Measurements from ENCODE around the gene SLC34A3.

SLC34A3 gene

DNA sequence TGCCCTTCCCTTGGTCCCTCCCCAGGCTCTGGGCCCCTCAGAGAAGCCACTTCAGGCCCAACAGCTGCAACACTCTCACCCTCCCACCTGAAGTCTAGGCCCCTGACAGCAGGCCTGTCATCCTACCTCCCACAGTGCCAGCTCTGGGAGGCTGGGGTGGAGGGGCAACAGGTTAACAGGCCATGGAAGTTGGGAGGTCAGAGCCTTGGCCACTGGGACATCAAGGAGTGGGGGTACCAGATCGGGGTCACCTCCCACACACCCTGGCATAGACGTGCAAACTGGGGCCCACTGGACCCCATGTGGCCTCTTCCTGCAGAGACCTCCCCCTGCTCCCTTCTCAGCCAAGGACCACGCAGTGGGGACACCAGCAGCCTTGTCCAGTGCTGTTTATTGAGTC, 39.5 kb upstream of the SLC34A3 start:
- H3K4me3 ChIP-seq (ENCODE audit: low read length): no peak overlapping the region
- TF ChIP-seq ZNF274 (IDR thresholded peaks at IDR 0.05; ENCODE audit: low read depth, low read length): no peak

DNA sequence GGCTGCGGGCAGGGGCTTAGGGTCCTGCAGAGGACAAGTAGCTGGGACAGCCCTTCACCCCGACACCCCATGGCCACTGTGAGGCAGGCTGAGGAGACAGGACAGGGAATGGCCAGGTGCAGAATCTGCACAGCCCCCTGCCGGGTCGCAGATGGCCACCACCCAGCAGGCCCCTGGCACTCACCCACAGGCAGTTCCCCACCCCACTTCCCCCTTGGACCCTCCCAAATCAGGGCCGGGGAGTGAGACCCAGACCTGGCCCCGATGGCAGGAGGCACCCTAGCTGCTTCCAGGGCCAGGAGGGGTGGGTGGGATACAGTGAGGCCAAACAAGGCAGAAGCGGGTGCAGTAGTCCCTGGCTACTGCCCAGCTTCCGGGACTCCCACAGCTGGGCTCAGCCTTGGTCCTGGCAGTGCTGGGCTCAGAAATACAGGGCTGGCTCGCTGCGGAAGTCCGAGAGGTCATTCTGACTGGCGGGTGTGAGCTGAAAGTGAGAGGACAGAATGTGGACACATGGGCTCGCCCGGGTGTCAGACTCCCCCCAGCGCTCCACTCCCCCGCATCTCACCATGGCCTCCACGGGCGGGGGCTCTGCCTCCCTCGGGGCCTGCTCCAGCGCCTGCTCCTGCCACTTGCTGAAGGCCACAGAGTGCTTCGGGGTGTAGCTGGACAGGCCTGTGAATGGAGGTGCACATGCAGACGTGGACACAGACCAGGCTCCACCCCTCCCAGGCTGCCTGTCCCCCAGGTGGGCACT, 38.8 kb upstream of the SLC34A3 start:
- TF ChIP-seq ZNF274 (IDR thresholded peaks at IDR 0.05; ENCODE audit: low read depth, low read length): no peak
- H3K4me3 ChIP-seq (ENCODE audit: low read length): no peak overlapping the region

DNA sequence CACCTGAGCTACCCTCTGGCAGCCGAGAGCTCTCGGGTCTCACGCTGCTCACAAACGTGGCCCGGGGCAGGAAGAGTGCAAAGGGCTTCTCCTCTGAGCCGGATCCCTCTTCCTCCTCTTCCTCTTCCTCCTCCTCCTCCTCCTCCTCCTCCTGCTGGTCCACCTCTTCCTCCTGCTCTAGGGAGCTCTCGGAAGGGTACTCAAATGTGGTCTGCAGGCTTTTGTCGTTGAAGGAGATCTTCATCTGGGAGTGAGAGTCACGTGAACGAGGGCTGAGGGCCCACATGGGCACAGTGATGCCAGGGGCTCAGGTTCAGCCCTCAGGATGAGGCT, 38.3 kb upstream of the SLC34A3 start:
- TF ChIP-seq ZNF274 (IDR thresholded peaks at IDR 0.05; ENCODE audit: low read depth, low read length): no peak
- H3K4me3 ChIP-seq (ENCODE audit: low read length): no peak overlapping the region

DNA sequence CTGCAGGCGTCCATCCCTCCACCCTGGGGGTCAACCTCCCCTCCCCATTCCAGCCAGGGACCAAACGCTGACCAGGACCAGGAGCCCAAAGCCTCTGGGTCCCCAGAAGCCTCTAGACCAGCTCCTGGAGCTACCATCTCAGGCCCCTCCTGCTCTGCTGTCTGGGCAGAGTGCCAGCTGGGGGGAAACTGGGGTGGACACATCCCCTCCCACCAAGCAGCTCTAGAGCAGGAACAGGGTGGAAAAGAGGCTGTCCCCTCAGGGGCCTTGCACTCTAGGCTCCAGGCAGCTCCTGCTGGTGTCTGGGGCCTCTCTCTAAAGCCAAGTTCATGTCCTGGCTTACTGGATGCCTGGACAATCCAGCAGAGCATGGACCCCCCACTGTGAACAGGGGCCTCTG, 37.8 kb upstream of the SLC34A3 start:
- no peak for TF ChIP-seq ZNF274 (IDR thresholded peaks at IDR 0.05; ENCODE audit: low read depth, low read length)
- H3K4me3 ChIP-seq (ENCODE audit: low read length): no peak overlapping the region

DNA sequence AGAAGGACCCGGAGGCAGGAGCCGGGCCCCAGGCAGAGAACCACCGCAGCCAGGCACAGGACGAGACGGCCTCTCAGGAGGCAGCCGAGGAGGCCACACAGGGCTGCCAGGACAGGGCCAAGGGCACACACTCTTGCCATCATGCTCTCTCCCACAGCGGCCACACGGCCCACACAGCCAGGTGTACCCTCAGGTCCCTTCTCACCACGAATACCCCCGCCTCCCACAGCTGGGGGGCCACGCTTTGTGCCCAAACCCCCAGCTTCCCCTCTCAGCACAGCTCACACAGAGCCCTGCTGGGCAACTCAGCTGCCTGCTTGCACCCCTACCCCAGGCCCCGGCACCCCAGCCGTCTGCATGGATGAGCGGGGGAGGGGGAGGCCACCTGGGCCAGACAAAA, 36.9 kb upstream of the SLC34A3 start:
- no peak for TF ChIP-seq ZNF274 (IDR thresholded peaks at IDR 0.05; ENCODE audit: low read depth, low read length)
- no peak overlapping the region for H3K4me3 ChIP-seq (ENCODE audit: low read length)

DNA sequence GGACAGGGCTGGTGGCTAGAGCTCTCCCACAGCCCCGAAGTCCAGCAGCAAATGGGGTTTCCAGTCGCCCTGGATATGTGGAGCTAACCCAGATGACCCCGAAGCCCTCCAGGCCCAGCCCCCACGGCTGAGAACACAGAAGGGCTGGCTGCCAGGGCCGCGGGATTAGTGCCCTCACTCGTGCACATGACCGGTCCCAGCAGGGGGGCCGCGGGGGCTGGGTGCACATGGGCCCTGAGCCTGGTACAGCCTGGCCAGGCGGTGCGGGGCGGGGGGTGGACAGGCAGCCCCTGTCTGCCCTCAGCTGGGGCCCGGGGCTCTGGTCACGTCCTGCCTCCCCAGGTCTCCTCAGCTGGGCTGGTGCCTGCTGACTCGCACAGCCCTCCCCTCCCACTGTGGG, 36.3 kb upstream of the SLC34A3 start:
- TF ChIP-seq ZNF274 (IDR thresholded peaks at IDR 0.05; ENCODE audit: low read depth, low read length): no peak

DNA sequence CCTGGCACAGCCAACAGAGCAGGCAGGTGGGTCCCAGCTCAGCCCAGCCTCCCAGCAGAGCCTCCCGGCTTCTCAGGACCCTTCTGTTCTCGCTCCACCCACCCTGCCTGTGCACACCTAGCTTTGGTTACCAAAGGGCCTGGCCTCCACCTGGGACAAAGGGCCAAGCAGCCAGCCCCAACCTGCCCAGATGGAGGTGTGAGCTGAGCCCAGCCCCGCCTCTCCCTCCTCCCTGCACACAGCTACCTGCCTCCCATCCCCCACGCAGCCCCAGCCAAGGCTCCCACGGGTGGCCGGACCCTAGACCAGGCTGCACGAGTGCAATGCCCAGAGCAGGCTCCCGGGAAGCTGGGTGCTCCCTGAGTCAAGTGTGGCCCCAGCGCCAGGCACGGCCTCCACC, 35.8 kb upstream of the SLC34A3 start:
- no peak overlapping the region for H3K4me3 ChIP-seq (ENCODE audit: low read length)

More for the DNA sequence above, 36.3 kb upstream of the SLC34A3 start:
- no peak overlapping the region for H3K4me3 ChIP-seq (ENCODE audit: low read length)

DNA sequence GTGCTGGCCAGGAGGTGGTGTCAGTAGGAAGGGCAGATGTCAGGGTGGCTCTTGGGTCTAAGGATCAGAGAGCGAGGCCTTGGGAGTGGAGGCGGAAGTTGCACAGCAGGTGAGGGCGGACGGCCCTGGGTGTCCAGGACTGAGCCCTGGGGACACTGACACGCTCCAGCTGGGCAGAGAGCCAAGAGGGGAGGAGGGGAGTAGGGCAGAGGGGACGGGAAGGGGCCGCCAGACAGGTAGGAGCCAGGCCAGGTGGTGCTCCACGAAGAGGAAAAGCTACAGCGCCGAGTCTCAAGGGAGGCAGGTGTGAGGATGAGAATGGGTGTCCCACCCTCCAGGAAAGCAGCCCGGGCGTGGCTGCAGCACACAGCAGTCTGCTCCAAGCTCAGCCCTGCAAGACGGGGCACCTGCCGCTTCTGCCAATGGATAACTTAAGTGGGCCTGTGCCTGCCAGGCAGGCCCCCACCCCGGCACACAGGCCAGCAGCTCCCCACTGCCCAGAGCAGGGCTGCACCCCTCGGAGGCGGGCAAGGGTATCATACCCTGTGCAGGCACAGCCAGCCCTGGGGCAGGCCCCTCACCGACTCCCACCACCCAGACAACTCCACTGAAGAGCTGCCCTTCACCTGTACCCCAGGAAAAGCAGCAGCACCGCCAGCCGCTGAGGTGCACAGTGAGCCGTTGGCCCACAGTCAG, 35.0 kb upstream of the SLC34A3 start:
- H3K4me3 ChIP-seq (ENCODE audit: low read length): no peak overlapping the region
- no peak for TF ChIP-seq ZNF274 (IDR thresholded peaks at IDR 0.05; ENCODE audit: low read depth, low read length)

More for the DNA sequence above, 35.8 kb upstream of the SLC34A3 start:
- no peak for TF ChIP-seq ZNF274 (IDR thresholded peaks at IDR 0.05; ENCODE audit: low read depth, low read length)

DNA sequence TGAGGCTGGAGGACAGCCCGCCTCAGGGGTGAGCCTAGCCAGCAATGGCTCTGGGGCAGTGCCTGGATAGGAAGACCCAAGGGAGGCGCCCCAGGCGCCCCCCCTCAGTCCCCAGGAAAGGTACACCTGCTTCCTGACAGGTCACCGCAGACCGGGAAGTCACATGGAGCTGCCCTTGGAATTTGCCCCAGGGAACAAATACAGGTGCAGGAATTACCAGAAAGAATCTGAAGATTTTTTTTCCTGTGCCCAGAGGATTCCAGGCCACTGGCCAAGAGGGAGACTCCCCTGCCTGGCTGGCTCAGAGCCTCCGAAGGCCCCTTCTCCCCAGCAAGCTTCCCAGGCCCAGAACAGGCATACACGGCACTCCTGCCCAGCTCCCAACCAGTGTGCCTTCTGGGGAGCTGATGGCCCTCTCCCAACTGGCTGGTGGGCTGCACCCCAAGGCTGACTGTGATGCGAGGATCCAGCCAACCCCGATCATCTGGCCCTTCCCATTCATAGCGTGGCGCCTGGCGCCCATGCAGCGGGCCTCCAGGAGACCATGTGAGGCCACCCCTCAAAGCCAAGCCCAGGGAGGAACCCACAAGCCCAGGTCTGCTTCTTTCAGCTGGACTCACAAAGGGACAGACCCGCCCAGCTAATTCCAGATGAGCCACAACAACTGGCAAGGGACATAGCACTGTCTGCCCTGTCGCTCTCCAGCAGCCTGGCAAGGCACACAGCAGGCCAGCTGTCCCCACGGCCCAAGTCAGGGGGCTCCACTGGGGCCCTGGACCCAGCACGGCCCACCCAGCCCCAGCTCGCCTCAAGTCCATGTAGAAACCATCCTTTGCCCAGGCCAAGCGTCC, 32.4 kb upstream of the SLC34A3 start:
- no peak overlapping the region for H3K4me3 ChIP-seq (ENCODE audit: low read length)
- no peak for TF ChIP-seq ZNF274 (IDR thresholded peaks at IDR 0.05; ENCODE audit: low read depth, low read length)

DNA sequence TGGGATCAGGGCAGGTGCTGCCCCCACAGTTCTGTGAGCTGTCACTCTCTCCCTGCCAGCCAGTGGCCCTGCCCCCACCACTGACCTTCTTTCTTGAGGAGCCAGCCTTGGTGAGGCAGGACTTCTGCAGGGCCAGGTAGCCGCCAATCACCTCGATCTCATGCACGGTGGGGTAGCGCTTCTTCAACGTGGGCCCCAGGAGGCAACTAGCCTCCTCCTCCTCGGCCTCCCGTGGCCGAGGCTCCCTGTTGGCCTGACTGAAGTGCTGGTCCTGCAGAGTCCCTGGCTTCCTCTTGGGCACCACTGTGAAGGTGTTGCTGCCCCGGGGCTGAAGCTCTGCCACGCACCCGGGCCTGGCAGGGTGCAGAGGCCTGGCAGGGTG, 31.8 kb upstream of the SLC34A3 start:
- TF ChIP-seq ZNF274 (IDR thresholded peaks at IDR 0.05; ENCODE audit: low read depth, low read length): no peak
- H3K4me3 ChIP-seq (ENCODE audit: low read length): no peak overlapping the region

DNA sequence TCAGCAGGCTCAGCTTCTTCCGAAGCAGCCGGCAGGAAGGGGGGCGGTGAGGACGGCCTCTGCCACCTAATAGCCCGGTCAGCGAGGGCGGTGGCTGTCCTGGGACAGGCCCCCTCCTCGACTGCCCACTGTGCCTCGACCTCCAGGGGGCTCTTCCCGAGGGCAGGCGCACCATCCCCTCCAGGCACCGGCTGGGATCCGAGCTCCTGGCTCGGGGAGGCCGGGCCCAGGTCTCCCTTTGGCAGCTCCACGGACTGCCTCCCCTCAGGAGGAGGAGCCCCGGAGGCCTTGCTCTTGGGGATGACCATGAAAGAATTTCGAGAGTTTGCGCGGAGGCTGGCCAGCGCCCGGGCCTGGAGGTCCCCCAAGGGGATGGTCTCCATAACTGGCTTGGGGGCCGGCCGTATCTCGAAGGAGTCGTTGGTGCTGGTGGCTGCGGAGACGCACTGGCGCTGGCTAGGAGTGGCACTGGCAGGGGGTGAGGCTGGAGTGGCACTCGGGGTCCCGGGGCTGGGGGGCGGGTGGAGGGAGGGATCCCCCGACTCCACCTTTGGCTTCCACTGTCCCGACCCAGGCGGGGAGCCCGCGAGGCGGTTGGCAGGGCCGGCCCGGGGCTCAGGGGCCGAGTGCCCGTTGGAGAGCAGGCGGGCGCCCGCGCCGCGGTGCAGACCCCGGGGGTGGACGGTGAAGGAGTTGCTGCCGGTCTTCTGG, 31.1 kb upstream of the SLC34A3 start:
- TF ChIP-seq ZNF274 (IDR thresholded peaks at IDR 0.05; ENCODE audit: low read depth, low read length): no peak
- peak overlapping the region; percentile 35; the same call in 1 of the 2 replicates for H3K4me3 ChIP-seq (ENCODE audit: low read length)

DNA sequence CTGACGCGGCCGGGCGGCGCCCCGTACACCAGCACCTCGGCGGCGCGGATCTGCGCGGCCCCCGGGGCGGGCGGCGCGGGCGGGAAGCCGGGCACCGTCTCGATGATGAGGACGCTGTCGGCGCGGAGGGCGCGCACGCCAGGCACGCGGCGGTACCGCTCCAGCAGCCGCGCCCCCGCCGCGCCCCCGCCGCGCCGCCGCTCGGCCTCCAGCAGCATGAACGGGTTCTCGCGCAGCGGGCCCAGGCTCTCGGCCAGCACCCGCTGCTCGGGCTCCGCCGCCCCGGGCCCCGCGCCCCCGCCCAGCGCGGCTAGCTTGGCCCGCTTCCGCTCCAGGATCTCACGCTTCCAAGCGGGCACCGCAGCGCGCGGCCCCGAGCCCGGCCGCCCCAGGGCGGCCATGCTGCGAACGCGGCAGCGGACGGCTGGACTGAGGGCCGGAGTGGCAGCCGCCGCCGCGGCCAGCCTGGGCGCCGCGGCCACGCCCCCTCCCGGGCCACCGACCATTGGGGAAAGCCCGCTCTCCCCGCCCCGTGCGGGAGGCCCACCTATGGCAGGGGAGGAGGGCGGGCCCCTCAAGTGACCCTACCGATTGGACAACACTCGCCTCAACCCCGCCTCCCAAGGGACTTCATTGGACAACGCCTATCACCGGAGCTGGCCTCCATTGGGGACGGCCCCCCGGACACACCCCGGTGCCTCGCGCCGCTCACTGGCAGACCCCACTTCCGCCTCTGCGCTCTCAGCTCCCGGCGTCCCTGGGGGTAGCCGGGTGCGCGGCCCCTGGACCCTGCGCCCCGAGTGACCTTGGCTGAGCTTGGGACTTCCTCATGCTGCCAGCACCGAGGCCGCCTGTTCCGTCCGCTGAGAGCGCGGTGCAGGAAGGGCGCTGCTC, 30.1 kb upstream of the SLC34A3 start, which contains the start of gene TPRN:
Gene TPRN (minus strand): TSS at position 431 of the 894 bp plus-strand sequence. CDS start 30 bp downstream, at position 401.
- TF ChIP-seq ZNF274 (IDR thresholded peaks at IDR 0.05; ENCODE audit: low read depth, low read length): no peak
- peak within 1 kb of the TSS; percentile 70 for H3K4me3 ChIP-seq (ENCODE audit: low read length)

Data from GM08714 (cell line).